ENCODE measurements around the gene LGALS9C.
"Not testable (repeated sequence)": the region's sequence is repeated elsewhere in the genome, so short reads cannot be mapped to it uniquely, and the experiment has no call there.

GRCh38 chr17:18442093-18442492 lies 34.5 kb upstream of the LGALS9C start:
- not testable (repeated sequence) for TF ChIP-seq POLR2A, POLR2AphosphoS5 (IDR thresholded peaks at IDR 0.05)
- TF ChIP-seq, protein P1, sequence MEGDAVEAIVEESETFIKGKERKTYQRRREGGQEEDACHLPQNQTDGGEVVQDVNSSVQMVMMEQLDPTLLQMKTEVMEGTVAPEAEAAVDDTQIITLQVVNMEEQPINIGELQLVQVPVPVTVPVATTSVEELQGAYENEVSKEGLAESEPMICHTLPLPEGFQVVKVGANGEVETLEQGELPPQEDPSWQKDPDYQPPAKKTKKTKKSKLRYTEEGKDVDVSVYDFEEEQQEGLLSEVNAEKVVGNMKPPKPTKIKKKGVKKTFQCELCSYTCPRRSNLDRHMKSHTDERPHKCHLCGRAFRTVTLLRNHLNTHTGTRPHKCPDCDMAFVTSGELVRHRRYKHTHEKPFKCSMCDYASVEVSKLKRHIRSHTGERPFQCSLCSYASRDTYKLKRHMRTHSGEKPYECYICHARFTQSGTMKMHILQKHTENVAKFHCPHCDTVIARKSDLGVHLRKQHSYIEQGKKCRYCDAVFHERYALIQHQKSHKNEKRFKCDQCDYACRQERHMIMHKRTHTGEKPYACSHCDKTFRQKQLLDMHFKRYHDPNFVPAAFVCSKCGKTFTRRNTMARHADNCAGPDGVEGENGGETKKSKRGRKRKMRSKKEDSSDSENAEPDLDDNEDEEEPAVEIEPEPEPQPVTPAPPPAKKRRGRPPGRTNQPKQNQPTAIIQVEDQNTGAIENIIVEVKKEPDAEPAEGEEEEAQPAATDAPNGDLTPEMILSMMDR (IDR thresholded peaks at IDR 0.05): not testable (repeated sequence)

Data from prostate gland (tissue), 2 donors.